Activated CD4-positive, alpha-beta T cell treated with anti-CD3 and anti-CD28 coated beads, Interleukin-2, amount 50 U/mL, for 48 hours (primary cell): Measurements from ENCODE around the gene SIPA1L2.

Experiments used
- DNase-seq, 2 experiments: peaks; one replicate each; pipeline ENCODE4 v3.0.0-alpha.2; 2020

The SIPA1L2 gene

DNA sequence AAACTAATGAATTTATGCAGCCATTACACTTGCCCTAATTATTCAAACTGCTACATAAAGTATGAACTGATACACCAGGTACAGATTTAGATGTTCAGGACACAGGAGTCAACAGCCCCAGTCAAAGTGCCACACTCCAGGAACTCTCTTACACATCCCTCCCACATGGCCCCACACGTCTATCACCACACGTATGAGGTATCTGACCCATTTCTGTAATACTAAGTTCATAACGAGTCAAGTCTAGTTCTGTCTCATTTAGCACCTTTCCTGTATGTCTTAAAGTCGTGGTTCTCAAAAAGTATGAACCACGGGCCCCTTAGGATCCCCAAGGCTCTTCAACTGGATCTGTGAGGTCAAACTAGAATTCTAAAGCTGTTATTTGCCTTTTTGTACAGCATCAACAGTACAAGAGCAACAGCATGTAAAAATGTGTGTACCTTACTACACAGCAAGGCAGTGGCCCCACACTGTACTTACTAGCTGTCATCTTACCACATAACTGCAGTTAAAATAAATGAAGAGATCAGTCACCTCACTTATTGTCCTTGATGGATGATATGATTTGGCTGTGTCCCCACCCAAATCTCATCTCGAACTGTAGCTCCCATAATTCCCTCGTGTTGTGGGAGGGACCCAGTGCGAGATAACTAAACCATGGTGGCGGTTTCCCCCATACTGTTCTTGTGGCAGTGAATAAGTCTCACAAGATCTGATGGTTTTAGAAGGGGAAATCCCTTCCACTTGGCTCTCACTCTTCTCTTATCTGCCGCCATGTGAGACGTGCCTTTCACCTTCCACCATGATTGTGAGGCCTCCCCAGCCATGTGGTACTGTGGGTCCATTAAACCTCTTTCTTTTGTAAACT is 42.6 kb downstream of the SIPA1L2 start:
- DNase-seq, result peak; percentile 27 to 30

- DNase-seq, result no peak
These were observed 43.3 kb downstream of the SIPA1L2 start for GRCh38 chr1:232586679-232587078.

DNA sequence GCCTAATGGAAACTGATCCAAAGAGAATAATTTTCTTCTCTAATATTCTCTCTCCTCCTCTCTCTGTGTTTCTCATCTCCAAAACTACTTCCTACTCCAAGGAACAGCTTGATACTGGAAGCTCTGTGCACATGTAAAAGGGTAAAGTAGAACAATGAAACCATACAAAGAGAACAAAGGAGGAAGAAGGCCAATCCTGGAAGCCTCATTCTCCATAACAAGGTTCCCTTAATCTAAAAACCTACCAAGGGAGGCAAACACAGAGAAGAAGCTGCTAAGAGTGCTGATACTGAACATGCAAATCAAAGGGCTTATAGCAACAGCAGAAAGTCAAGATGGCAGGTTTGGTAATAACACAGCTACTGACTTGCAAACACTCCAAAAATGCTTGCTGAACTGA is 44.4 kb downstream of the SIPA1L2 start:
- no peak for DNase-seq

DNA sequence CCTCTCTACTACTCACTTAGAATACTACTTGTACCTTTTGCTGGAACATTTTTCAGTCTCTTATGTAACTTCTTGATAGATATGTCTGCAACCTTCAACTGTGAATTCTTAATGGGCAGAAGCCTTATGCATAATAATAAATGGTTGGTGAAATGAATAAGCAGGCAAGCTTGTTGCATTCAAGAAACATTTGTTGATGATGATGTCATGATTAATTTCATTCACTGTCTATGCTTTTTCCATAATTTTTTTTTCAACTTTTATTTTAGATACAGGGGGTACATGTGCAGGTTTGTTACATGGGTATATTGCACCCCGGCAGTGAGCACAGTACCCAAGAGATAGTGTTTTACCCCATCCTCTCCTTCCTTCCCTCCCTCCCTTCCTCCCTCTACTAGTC is 48.0 kb downstream of the SIPA1L2 start:
- DNase-seq, result no peak
